GM19397 (cell line): ENCODE measurements around the gene FAM117B.
"Not testable (repeated sequence)": the region's sequence is repeated elsewhere in the genome, so short reads cannot be mapped to it uniquely, and the experiment has no call there.

Experiments used
- ATAC-seq: cut with Tn5 transposase; IDR thresholded peaks from one replicate; pipeline ENCODE4 v1.9.1; 2021; ENCODE audit warnings: mild to moderate bottlenecking, moderate library complexity; ENCODE audit not compliant: unreplicated experiment

The FAM117B gene

DNA sequence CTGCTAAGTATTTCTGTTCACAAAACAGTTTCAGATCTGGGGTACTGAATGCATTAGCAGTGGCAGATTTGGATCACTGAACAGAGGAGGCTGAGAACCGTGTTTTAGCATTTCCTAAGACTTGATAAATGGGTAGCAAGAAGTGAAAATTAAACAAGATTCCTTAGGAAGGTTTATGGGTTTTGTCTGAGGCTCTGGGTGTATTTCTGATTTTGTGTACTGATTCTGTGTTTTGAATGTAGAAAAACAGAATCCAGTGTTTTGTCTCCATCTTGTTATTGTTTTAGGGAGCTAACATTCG lies 1.4 kb downstream of the FAM117B start:
- ATAC-seq = no peak

DNA sequence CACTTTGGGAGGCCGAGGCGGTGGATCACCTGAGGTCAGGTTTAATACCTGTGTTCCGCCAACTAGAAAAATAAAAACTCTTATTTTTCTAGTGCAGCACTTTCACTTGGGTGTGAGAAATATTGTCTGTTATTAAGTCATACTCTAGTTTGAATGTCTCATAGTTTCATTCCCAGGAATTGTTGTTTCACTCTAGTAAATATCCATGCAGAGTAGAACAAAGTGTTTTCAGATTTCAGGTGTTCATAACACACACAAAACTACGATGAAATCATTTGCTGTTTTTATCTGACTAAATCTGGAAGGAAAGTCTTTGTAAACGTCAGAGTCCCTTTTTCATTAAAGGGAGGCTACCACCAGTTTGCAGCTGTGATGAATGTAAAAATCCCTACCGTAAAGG lies 4.0 kb downstream of the FAM117B start:
- no peak for ATAC-seq

DNA sequence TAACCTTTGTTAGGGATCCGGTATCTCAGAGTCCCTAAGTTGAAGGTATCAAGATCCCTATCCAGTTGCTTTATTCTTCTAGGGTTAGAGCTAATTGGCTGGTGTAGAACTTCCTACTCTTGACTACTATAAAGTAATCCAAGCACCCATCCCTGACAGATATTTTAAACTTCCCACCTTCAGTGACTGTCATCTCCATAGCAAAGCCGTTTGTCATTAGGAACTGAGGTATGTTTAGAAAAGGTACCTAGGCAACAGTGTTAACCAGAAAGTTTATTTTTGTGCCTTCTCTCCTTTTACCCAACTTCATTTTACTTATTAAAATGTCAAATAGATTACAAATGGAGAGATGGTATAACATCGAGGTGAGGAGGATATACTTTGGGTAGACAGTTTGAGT lies 4.5 kb downstream of the FAM117B start:
- no peak for ATAC-seq

DNA sequence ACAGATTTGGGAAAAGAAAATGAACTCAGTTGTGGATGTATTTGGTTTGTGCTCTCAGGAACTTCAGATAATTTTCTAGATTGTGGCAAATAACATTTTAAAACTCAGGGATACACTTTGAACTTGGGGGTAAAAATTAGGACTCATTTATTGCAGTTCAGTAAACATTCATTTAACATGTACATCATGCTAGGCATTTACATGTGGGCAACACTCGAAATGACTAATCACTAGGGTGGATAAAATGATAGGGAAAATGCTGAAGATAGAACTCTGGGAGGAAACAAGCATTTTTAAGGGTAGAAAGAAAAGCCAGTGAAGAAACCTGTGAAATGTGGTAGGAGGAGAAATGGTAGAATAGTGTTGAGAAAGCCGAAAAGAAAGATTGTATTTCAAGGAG lies 7.8 kb downstream of the FAM117B start:
- no peak for ATAC-seq

DNA sequence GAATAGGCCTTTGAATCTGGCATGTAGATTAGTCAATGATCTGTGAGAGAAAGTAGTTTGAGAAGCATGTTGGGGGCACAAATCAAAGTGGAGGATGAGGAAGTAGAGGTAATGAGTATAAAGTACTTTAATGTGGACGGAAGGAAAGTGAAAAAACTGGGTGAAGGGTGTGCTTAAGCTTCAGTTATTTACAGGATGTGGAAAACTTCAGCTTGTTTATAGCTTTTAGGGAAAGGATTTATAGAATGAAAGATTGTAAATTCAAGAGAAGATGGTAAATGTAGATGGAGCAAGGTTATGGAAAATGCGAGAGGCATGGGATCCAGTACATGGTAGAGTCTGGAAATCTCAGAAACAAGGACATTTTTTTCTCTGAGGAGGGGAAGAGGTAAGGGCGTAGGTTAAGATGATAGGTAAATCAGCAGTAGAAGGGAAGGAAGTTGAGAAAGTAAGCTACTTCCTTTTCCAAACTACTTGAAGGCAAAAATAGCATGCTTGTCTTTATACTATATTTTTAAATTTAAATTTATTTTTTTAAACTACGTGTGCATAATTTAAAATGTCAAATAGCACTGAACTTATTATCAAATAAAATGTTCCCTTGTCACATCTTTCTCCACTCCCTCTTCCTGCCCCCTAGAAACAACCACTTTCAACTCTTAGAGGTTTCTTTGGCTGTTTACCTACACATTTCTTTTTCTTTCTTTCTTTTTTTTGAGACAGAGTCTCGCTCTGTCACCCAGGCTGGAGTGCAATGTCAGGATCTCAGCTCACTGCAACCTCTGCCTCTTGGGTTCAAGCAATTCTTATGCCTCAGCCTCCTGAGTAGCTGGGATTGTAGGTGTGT lies 8.5 kb downstream of the FAM117B start:
- ATAC-seq = no peak

DNA sequence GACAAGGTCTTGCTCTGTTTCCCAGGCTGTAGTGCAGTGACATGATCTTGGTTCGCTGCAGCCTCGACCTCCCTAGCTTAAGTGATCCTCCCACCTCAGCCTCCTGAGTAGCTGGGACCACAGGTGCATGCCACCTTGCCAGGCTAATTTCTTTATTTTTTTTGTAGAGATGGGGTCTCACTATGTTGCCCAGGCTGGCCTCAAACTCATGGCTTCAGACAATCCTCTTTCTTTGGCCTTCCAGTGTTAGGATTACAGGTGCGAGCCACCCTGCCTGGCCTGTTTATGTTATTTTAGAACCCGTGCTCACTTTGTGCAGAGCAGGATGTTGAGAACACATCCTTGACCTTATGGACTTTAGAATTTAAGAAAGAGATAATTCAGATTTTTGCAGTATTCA lies 17.4 kb downstream of the FAM117B start:
- no peak for ATAC-seq

DNA sequence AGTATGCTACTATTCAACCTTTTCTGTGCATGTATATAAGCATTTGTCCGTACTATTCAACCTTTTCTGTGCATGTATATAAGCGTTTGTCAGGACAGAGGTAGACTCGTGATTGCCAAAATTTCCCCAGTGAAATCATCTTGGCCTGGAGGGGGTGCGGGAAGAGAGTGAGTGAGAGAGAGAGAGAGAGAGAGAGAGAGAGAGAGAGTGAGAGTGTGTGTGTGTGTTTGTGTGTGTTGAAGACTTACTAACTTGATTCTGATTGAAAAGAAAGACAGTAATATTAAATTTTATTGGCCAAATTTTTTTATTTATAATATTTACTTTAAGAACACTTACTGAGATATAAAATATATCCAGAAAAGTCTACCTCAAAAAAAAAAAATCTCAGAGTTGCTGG lies 19.1 kb downstream of the FAM117B start:
- no peak for ATAC-seq

DNA sequence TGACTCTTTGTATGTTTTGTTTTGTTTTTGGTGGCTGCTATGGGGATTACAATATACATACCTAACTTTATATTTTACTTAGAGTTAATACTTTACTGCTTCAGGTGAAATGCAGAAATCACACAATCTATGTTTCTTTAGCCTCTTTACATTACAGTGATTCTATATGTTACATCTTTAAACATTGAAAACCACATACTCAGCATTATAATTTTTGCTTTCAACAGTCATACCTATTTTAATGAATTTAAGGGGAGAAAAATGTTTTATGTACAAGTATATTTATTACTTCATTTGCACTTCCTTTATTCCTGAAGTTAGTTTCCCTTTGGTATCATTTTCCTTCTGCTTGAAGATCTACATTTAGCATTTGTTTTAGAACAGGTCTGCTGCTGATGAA lies 23.1 kb downstream of the FAM117B start:
- ATAC-seq = no peak

DNA sequence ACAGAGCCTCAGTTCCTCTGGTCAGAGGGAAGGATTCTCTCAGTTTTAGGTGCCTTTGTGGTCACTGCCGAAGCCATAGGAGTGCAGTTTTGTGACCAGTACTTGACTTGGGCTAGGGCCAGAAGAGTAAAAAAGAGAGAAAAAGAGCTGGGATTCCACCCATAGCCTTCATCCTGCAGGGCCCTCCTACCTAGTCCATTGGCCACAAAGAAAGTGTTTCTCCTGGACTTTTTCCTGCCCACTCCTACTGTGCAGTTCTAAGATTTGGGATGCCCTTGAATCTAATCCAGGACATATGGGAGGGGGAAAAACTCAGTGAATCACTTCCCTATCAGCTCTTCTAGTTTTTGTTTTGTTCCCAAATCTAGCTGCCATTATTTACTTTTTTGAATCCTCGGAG lies 26.0 kb downstream of the FAM117B start:
- no peak for ATAC-seq

DNA sequence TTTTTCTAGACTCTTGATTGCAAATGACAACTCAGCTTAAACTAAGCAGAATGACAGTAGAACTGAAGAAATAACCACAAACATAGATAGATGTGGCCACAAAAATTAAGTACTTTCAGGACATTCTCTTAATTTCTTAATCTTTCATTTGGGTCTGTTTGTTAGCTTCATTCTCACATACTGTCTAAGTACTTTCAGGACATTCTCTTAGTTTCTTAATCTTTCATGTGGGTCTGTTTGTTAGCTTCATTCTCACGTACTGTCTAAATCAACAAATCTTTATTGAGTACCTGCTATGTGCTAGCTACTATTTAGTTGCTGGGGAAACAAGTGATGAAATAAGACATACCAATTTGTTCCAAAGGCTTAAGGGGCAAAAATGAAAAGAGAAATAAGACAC lies 35.1 kb downstream of the FAM117B start:
- no peak for ATAC-seq

DNA sequence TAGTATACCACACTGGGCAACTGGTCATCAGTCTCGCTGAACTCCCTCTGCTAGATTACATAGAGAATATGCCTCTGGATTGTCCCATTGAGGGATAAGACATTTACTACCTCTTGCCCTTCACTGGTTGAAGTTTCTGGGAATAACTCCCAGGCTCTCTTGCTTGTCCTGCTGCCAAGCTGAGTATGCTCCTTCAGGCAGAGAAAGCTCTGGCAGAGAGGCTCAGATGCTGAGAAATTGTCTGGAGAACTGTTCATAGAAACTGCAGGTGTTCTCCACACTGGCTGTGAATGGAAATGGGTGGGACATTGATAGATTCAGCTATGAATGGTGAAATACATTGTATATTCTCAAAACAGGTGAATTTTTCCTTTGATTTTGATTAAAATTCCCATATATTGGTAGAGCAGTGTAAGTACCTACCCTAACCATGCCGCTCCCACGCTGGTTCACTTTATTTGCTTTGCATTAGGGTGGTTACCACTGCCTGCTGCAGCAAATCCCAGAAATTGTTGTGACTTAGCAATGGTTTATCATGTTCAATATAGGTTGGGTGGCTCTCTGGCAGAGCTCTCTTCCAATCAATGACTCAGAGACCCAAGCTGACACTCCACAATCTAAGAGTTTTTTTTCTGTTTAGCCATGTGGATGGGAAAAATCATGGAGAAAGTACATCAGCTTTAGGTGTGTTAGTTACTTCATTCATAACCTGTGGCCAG lies 36.7 kb downstream of the FAM117B start:
- ATAC-seq = no peak

DNA sequence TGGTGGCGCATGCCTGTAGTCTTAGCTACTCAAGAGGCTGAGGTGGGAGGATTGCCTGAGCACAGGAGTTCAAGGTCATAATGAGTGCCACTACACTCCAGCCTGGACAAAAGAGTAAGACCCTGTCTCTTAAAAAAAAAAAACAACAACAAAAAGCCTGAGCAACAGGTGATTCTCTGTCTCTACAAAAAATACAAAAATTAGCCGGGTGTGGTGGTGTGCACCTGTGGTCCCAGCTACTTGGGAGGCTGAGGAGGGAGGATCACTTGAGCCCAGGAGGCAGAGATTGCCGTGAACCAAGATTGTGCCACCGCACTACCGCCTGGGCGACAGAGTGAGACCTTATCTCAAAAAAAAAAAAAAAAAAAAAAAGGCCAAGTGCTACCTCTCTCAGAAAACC lies 40.3 kb downstream of the FAM117B start:
- ATAC-seq = not testable (repeated sequence)

DNA sequence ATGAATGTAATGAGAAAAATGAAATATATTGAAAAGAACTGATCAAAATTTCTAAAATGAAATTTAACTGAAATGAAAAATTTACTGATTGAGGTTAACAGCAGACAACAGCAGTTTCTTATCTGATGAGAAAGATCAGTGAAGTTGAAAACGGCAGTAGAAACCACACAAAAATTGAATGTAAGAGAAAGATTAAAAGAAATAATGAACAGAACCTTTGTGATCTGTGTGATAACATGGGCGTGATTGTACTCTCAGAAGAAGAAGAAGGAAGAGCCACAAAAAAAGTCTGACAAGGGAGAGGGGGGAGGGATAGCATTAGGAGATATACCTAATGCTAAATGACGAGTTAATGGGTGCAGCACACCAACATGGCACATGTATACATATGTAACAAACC lies 45.2 kb downstream of the FAM117B start:
- ATAC-seq = no peak

DNA sequence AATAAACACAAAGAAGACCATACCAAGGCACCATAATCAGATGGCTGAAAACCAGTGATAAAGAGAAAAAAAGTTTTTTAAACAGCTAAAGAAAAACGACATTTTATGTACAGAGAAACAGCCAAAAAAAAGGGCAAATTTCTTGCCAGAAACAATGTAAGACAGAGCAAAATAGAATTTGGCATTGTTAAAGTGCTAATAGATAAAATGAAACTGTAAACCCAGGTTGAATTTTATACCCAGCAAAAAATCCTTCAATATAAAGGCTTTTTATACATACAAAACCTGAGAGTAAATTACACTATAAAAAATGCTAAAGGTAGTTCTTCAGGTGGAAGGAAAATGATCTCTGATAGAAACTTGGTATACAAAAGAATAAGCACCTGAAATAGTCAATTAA lies 45.7 kb downstream of the FAM117B start:
- ATAC-seq = no peak

DNA sequence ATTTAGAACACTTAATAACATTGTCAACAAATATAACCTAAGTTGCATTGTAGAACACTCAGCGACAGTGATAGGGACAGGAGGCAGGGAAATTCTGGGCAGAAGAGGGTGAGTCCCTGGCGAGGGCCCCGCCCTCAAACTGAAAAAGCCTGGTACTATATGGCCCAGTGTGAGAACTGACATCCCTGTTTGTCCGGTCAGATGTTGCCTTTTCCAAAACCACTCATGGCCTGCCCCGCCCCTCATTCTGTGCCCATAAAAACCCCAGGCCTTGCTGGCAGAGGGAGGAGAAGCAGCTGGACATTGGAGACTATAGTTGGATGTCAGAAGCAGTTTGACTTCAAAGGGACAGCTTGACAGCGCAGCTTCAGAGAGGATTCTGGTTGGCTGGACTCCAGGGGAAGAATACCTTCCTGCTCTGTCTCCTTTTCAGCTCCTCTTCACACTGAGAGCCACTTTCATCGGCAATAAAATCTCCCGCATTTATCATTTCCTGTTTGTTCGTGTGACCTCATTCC lies 47.0 kb downstream of the FAM117B start:
- ATAC-seq = no peak

DNA sequence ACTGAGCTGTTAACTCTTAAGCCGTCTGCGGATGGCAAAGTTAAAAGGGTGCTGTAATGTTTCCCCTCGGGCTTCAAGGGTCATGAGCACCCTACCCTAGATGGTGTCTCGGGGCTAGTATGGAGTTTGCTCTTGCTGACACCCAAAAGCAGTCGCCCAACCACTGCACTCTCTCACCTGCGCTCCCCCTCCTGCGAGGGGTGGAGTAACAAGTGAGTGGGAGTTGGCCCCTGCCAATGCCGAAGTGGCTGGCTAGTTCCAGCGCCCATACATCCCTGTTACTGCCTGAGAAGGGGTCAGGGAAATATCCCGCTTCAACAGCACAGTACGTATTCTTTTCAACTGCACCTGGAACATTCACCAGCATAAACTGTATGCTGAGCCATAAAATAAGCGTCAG lies 47.5 kb downstream of the FAM117B start:
- no peak for ATAC-seq

DNA sequence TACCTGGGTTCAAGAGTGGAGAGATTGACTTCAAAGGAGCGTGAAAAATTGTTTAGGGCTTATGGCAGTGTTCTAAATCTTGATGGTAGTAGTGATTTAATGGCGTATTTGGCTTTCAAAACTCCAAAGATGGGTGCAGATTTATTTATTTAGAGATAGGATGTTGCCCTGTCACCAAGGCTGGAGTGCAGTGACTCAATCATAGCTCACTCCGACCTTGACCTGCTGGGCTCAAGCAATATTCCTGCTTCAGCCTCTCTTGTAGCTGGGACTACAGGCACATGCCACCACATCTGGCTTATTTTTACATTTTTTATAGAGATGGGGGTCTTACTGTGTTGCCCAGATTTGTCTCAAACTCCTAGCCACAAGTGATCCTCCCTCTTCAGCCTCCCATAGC lies 52.5 kb downstream of the FAM117B start:
- ATAC-seq = no peak

DNA sequence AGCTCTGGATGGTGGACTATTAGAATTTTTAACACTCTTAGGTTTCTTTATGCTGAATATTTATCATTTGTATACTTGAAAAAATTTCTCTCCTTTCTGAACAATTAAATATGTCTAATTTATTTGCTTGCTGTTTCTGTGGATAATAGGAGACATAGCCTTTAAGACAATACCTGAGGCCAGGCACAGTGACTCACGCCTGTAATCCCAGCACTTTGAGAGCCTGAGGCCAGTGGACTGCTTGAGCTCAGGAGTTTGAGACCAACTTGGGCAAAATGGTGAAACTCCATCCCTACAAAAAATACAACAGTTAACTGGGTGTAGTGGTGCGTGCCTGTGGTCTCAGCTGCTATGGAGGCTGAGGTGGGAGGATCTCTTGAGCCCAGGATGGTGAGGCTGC lies 54.7 kb downstream of the FAM117B start:
- no peak for ATAC-seq

DNA sequence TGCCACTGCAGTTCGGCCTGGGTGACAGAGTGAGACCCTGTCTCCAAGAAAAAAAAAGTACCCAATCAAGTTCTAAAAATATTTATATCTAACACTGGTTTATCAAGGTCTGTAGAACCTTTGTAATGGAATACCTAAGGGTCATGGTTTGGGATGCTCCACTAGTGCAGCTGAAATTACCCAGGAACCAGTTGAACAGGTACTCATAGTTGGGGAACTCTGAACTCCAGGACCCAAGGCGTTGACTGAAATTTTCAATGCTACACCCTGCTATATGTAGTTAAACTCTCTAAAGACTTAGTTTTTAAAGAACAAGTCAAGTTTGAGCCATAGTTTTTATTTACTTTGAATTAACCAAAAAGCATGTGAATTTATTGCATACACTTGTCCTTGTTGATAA lies 55.1 kb downstream of the FAM117B start:
- no peak for ATAC-seq

DNA sequence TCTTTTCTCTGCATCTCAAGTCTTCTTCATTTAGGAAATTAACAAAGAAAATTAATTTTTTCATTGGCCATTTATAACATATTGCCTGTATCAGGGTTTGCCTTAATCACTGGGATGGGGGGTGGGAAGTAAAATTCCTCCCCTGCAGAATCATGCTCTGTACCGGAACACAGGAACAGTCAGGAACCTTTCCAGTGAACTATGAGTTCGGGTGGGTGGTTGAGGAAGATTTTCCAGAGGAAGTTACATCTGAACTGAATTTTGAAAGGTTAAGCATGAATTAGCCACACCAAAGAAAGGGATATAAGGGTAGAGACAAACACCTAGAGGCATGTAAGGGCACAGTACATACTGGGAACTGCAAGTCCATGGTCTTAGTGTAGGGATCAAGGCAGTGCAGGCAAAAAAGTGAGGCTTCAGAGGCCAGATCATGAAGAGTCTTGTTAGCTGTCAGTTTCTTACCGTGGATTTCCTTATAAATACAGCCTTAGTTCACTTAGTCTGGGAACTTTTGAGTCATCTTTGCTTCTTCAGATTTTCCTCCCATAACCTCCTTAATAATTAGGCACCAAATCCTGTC lies 55.6 kb downstream of the FAM117B start:
- ATAC-seq = no peak

DNA sequence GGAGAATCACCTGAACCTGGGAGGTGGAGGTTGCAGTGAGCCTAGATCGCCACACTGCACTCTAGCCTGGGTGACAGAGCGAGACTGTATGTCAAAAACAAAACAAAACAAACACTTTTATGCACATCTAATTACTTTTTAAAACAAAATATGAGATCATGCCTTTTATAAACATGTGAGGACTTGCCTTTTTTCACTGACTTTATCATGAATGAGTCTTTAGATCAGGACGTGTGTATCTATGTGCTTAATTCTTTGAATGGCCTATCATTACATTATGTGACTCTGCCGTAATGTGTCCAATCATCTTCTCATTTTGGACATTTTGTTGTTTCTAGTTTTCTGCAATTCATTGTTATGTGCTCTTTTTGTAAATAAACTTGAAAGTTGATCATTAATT lies 58.7 kb downstream of the FAM117B start:
- ATAC-seq = no peak

DNA sequence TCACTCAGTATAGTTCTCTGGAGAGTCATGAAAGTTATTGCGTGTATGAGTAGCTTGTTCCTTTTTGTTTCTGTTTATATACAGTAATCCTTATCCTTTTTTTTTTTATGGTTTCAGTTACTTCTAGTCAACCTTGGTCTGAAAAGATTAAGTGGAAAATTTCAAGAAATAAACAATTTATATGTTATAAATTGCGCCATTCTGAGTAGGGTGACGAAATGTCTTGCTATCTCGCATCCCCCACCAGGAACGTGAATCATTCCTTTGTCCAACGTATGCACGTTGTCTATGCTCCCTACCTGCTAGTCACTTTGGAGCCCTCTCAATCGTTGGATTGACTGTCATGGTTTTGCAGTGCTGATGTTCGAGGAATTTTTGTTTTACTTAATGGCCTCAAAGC lies 60.4 kb downstream of the FAM117B start:
- no peak for ATAC-seq
